Natural killer cell (primary cell): Measurements from ENCODE around the gene CTBP1. TPM values are rescaled to one million over a fixed set of nuclear protein-coding genes. Genes with fewer than 3 reads are reported as not detected.
A peak's percentile ranks its signal among the peaks of the same experiment; 100 is the strongest.

Source experiments
- ATAC-seq, 3 donors: fragments of 150-1000 bp in 2 of 3; fragments of 200-7000 bp in 1 of 3; cut with Tn5 transposase; 1 replicate in 1 of 3; 2 replicates in 2 of 3; pipeline ENCODE4 v1.10.0; 2021; ENCODE audit warnings: mild to moderate bottlenecking in 2 of 3, moderate library complexity in 2 of 3
- DNase-seq, 2 donors: peaks; one replicate each; pipeline versions ENCODE4 v3.0.0 to v3.0.0-alpha.2; 2013 to 2021; ENCODE audit warnings: mixed read lengths in 1 of 2
- H3K27ac ChIP-seq: one replicate; pipeline ENCODE4 v1.5.1; 2013; ENCODE audit warnings: mild to moderate bottlenecking, low read length
- H3K27me3 ChIP-seq: one replicate; pipeline ENCODE4 v1.6.1; 2013; ENCODE audit warnings: low read length; ENCODE audit not compliant: control insufficient read depth, insufficient read depth
- H3K36me3 ChIP-seq: one replicate; pipeline ENCODE4 v1.6.1; 2013; ENCODE audit warnings: low read length; ENCODE audit not compliant: control insufficient read depth, insufficient read depth
- H3K4me1 ChIP-seq: one replicate; pipeline ENCODE4 v1.6.1; 2013; ENCODE audit warnings: low read length; ENCODE audit not compliant: control insufficient read depth, insufficient read depth
- H3K4me3 ChIP-seq: one replicate; pipeline ENCODE4 v1.5.1; 2013; ENCODE audit warnings: low read length
- H3K9me3 ChIP-seq: one replicate; pipeline ENCODE4 v1.6.1; 2013; ENCODE audit warnings: low read length; ENCODE audit not compliant: control insufficient read depth, insufficient read depth
- H3K27ac Mint-ChIP-seq, 2 donors: one replicate each; pipeline ENCODE4 v1.8.0; 2022; ENCODE audit warnings: mild to moderate bottlenecking in 2 of 2, mixed read lengths in 2 of 2, moderate library complexity in 1 of 2
- H3K27me3 Mint-ChIP-seq, 2 donors: one replicate each; pipeline ENCODE4 v1.8.0; 2022; ENCODE audit warnings: low read depth in 2 of 2, mixed read lengths in 2 of 2
- H3K36me3 Mint-ChIP-seq: one replicate; pipeline ENCODE4 v1.8.0; 2022; ENCODE audit warnings: mixed read lengths
- H3K4me1 Mint-ChIP-seq, 2 donors: one replicate each; pipeline ENCODE4 v1.8.0; 2022; ENCODE audit warnings: mixed read lengths in 2 of 2
- H3K4me3 Mint-ChIP-seq: one replicate; pipeline ENCODE4 v1.8.0; 2022; ENCODE audit warnings: mild to moderate bottlenecking, moderate library complexity, mixed read lengths
- H3K9me3 Mint-ChIP-seq, 2 donors: one replicate each; pipeline ENCODE4 v1.8.0; 2022; ENCODE audit warnings: mixed read lengths in 2 of 2
- CTCF ChIP-seq: fragments of 200-600 bp; IDR thresholded peaks from one replicate; pipeline ENCODE4 v1.8.0; 2022; ENCODE audit warnings: antibody characterized with exemption
- WGBS: methylation state at CpG from one replicate; pipeline ENCODE4 v1.1.7; 2013; ENCODE audit warnings: missing lambda C conversion rate; ENCODE audit not compliant: insufficient coverage; 5-methylcytosine and 5-hydroxymethylcytosine counted together
- intact Hi-C: fragments of 100-400 bp; cut with micrococcal nuclease; formaldehyde crosslinking; loops from one replicate; pipeline ENCODE4 v1.14.2; 2022
- total RNA-seq, 4 donors: library from RNA; stranded (reverse); fragments of 120-200 nt in 1 of 4; gene quantifications; one replicate each; pipeline versions ENCODE4 v1.2.3 to v1.2.4, GENCODE V29; 2013 to 2022

CTBP1 gene
- total RNA-seq, 3 donors from 2014 or later (not counting 1 experiment from before 2014, with no cell fraction given) = 384 to 388 (median 388) TPM

GRCh38 chr4:1277667-1278665, 29.0 kb upstream of the CTBP1 start:
- no peak for TF ChIP-seq CTCF
- DNase-seq = peak in 1 of 2 donors; percentile 42
- Mint-ChIP-seq H3K4me1 (no peaks in the 10 kb centered on the region), H3K4me3 (no peak overlapping the region), H3K36me3 (no peaks in the 10 kb centered on the region), H3K27ac (no peak overlapping the region), H3K9me3 (no peaks in the 10 kb centered on the region), H3K27me3 (peaks cover 0 to 5% of the 10 kb centered on the region in 2 donors)
- intact Hi-C loops = no loop called here
- Histone ChIP-seq H3K4me1 (no peaks in the 10 kb centered on the region), H3K27me3 (no peaks in the 10 kb centered on the region), H3K4me3 (no peak overlapping the region), H3K27ac (no peak overlapping the region), H3K9me3 (no peaks in the 10 kb centered on the region), H3K36me3 (no peaks in the 10 kb centered on the region)
- ATAC-seq = no peak
- WGBS = 91% methylated on average over 15 of the region's 15 CpGs

- intact Hi-C loops = no loop called here
- Mint-ChIP-seq H3K27ac (no peak overlapping the region), H3K4me3 (no peak overlapping the region), H3K9me3 (no peaks in the 10 kb centered on the region), H3K36me3 (no peaks in the 10 kb centered on the region), H3K4me1 (no peaks in the 10 kb centered on the region), H3K27me3 (peaks cover 0 to 5% of the 10 kb centered on the region in 2 donors)
- Histone ChIP-seq H3K36me3 (no peaks in the 10 kb centered on the region), H3K27ac (no peak overlapping the region), H3K27me3 (no peaks in the 10 kb centered on the region), H3K9me3 (no peaks in the 10 kb centered on the region), H3K4me1 (no peaks in the 10 kb centered on the region), H3K4me3 (no peak overlapping the region)
- ATAC-seq (no peak), DNase-seq (no peak)
- TF ChIP-seq CTCF = no peak
- 97% methylated on average over 2 of the region's 2 CpGs for WGBS
Observed at GRCh38 chr4:1276984-1277383, 28.1 kb upstream of the CTBP1 start.

GRCh38 chr4:1274871-1275270, 25.9 kb upstream of the CTBP1 start:
- intact Hi-C loops = no loop called here
- DNase-seq (no peak), ATAC-seq (no peak)
- Mint-ChIP-seq H3K27me3 (peaks cover 0 to 5% of the 10 kb centered on the region in 2 donors), H3K36me3 (no peaks in the 10 kb centered on the region), H3K27ac (no peak overlapping the region), H3K9me3 (peaks cover 2% of the 10 kb centered on the region in 2 donors), H3K4me1 (no peaks in the 10 kb centered on the region), H3K4me3 (no peak overlapping the region)
- no peaks in the 10 kb centered on the region for H3K36me3 ChIP-seq
- no peaks in the 10 kb centered on the region for H3K4me1 ChIP-seq
- no peak for TF ChIP-seq CTCF
- 87% methylated on average over 4 of the region's 9 CpGs for WGBS
- H3K27me3 ChIP-seq = no peaks in the 10 kb centered on the region
- no peak overlapping the region for H3K27ac ChIP-seq
- H3K9me3 ChIP-seq = no peaks in the 10 kb centered on the region
- H3K4me3 ChIP-seq = no peak overlapping the region
